ENCODE results near the gene NFATC2.

DNA sequence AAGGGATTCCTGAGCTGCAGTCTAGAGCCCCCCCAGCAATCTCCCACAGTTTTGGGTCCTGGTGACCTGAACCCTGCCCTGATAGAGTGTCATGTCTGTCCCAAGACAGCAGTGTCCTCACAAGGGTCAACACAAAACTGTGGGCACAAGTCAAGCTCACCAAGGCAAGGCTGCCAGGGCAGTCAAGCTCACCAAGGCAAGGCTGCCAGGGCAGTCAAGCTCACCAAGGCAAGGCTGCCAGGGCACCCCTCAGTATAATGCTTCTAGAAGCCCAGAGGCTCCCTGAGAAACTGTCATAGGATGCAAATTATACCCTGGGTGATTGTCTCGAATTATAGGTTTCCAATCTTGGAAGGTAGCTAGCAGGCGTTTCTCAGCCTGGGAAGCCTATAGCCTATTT is 108.5 kb downstream of the NFATC2 start:
- TF ChIP-seq CTCF (IDR thresholded peaks at IDR 0.05) (no peak), POLR2A (IDR thresholded peaks at IDR 0.05) (no peak)
